Stimulated activated CD4-positive, alpha-beta T cell treated with anti-CD3 and anti-CD28 coated beads, TNF-alpha, amount 100 ng/mL, for 4 hours (primary cell): Measurements from ENCODE around the gene TNF.
"Not testable (repeated sequence)": the region's sequence is repeated elsewhere in the genome, so short reads cannot be mapped to it uniquely, and the experiment has no call there.

Experiments
- DNase-seq, 3 experiments: peaks; one replicate each; pipeline ENCODE4 v3.0.0-alpha.2; 2020; ENCODE audit warnings: low read depth in 3 of 3

The TNF gene

GRCh38 chr6:31588871-31589650, 13.7 kb downstream of the TNF start:
- DNase-seq: no peak

- DNase-seq: not testable (repeated sequence)
Measured at GRCh38 chr6:31590691-31591090, 15.3 kb downstream of the TNF start.

GRCh38 chr6:31592396-31592771, 17.0 kb downstream of the TNF start:
- DNase-seq: no peak

GRCh38 chr6:31597006-31597405, 21.6 kb downstream of the TNF start:
- no peak for DNase-seq

- no peak for DNase-seq
Measured at GRCh38 chr6:31607317-31607716, 32.0 kb downstream of the TNF start.

GRCh38 chr6:31609519-31610406, 34.4 kb downstream of the TNF start:
- no peak for DNase-seq

GRCh38 chr6:31610968-31611367, 35.6 kb downstream of the TNF start:
- DNase-seq: no peak

- DNase-seq: no peak
Measured at GRCh38 chr6:31614075-31614619, 38.8 kb downstream of the TNF start.

- DNase-seq: no peak
Measured at GRCh38 chr6:31614684-31615578, 39.6 kb downstream of the TNF start, which contains the start of gene AIF1. AIF1 (plus strand) TSS chr6:31615234; CDS start chr6:31615330, 96 bp downstream.

- DNase-seq: no peak
Measured at GRCh38 chr6:31615748-31616147, 40.4 kb downstream of the TNF start.

GRCh38 chr6:31617010-31617409, 41.6 kb downstream of the TNF start:
- DNase-seq: no peak

- peak; percentile 84 to 96 (median 90) for DNase-seq
Measured at GRCh38 chr6:31619805-31620585, 44.6 kb downstream of the TNF start.

GRCh38 chr6:31620586-31621319, 45.4 kb downstream of the TNF start, which contains the start of gene PRRC2A:
PRRC2A (plus strand) TSS chr6:31620715; CDS start chr6:31622790, 2,075 bp downstream.
- peak in 2 of 3 experiments; percentile 63 to 87 for DNase-seq

- no peak for DNase-seq
Measured at GRCh38 chr6:31621320-31621939, 46.1 kb downstream of the TNF start.

GRCh38 chr6:31621991-31622390, 46.6 kb downstream of the TNF start:
- DNase-seq: no peak

GRCh38 chr6:31622684-31623091, 47.3 kb downstream of the TNF start:
- DNase-seq: no peak

GRCh38 chr6:31624070-31624469, 48.7 kb downstream of the TNF start:
- no peak for DNase-seq

GRCh38 chr6:31626952-31627351, 51.6 kb downstream of the TNF start:
- DNase-seq: no peak

GRCh38 chr6:31627690-31628287, 52.4 kb downstream of the TNF start:
- no peak for DNase-seq
